KMS-11 (cell line): ENCODE results near the gene ALDH3B1.
"Not testable (repeated sequence)": the region's sequence is repeated elsewhere in the genome, so short reads cannot be mapped to it uniquely, and the experiment has no call there.

Experiments
- H2AFZ ChIP-seq: fragments of 200-600 bp; sonication (generic); 2 replicates; pipeline ENCODE4 v1.6.1; 2016; ENCODE audit warnings: antibody characterized with exemption, mixed run types, low read depth
- H3K27ac ChIP-seq: fragments of 200-600 bp; sonication (generic); 2 replicates; pipeline ENCODE4 v1.6.1; 2016; ENCODE audit warnings: mild to moderate bottlenecking, mixed run types
- H3K27me3 ChIP-seq: fragments of 200-600 bp; sonication (generic); 2 replicates; pipeline ENCODE4 v1.6.1; 2017; ENCODE audit warnings: mild to moderate bottlenecking, low read depth, mixed run types, moderate library complexity; ENCODE audit not compliant: insufficient read depth
- H3K36me3 ChIP-seq: fragments of 200-600 bp; sonication (generic); 2 replicates; pipeline ENCODE4 v1.6.1; 2017; ENCODE audit warnings: mild to moderate bottlenecking, mixed run types; ENCODE audit not compliant: insufficient read depth
- H3K4me1 ChIP-seq: fragments of 200-600 bp; sonication (generic); 2 replicates; pipeline ENCODE4 v1.6.1; 2016; ENCODE audit warnings: mild to moderate bottlenecking, low read depth, mixed run types; ENCODE audit not compliant: poor library complexity, severe bottlenecking
- H3K4me2 ChIP-seq: fragments of 200-600 bp; sonication (generic); 2 replicates; pipeline ENCODE4 v1.7.0; 2016; ENCODE audit warnings: mild to moderate bottlenecking, mixed run types
- H3K4me3 ChIP-seq: fragments of 200-600 bp; sonication (generic); IDR thresholded peaks from 2 replicates; pipeline ENCODE4 v1.6.1; 2017; ENCODE audit warnings: low read depth, low read length, mixed read lengths; ENCODE audit not compliant: insufficient read depth
- H3K79me2 ChIP-seq: fragments of 200-600 bp; sonication (generic); 2 replicates; pipeline ENCODE4 v1.6.1; 2016; ENCODE audit warnings: low read depth, mixed run types; ENCODE audit not compliant: insufficient read depth
- H3K9ac ChIP-seq: fragments of 200-600 bp; sonication (generic); 2 replicates; pipeline ENCODE4 v1.6.1; 2016; ENCODE audit warnings: mild to moderate bottlenecking, mixed run types
- H4K20me1 ChIP-seq: fragments of 200-600 bp; sonication (generic); 2 replicates; pipeline ENCODE4 v1.6.1; 2016; ENCODE audit warnings: mild to moderate bottlenecking, mixed run types; ENCODE audit not compliant: insufficient read depth
- CTCF ChIP-seq: fragments of 200-600 bp; sonication (generic); conservative IDR thresholded peaks from 2 replicates; pipeline ENCODE4 v1.6.1; 2017; ENCODE audit warnings: low read depth, mild to moderate bottlenecking, antibody characterized with exemption, low read length, moderate library complexity, mixed read lengths

Gene ALDH3B1, protein sequence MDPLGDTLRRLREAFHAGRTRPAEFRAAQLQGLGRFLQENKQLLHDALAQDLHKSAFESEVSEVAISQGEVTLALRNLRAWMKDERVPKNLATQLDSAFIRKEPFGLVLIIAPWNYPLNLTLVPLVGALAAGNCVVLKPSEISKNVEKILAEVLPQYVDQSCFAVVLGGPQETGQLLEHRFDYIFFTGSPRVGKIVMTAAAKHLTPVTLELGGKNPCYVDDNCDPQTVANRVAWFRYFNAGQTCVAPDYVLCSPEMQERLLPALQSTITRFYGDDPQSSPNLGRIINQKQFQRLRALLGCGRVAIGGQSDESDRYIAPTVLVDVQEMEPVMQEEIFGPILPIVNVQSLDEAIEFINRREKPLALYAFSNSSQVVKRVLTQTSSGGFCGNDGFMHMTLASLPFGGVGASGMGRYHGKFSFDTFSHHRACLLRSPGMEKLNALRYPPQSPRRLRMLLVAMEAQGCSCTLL

DNA sequence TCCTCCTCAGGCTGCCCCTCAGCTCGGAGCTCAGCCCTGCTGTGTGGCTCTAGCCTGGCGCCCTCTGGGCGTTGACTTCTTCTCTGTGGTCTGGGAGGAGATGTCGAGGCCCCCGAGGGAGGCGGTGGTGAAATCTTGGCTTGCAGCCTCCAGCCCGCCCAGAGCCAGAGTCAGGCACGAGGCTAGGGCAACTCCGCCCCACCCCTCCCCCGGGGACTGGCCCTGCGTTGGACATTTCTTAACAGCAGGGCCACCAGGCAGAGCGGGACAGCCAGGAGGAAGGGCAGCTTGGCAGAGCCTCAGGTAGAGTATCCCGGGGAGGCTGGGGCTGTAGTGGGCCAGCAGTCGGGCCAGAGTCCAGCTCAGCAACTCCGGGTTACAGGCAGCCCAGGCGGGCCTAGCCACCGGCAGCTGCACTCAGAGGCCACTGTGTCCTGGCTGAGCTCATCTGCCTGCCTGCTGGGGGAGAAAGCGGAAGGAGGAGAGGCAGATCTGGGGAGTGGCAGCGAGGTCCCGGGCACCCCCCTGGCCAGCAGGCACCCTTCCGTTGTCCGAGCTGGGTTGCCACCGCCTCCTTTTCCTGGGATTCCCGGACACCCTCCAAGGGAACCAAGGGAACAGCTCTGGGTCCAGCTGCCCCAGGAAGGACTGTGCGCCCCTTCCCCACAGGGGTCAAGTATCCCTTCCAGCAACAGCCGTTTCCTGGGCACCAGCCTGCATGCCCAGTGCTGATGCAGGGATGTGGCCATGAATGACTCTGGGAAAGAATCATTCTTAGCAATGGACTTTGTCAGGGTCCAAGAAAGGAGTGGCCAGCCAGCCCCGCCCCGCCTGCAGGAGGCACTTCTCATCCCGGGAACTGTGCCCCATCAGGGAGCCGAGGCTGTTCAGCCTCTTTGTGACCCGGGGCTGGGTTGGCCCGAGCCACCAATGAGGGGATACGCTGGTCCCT, at the start of gene ALDH3B1:
TSS of gene ALDH3B1 (plus strand) at position 238 of the 952 bp plus-strand sequence. CDS start 4,971 bp downstream, outside the sequence.
- Histone ChIP-seq H3K9ac (peak within 1 kb of the TSS; percentile 84), H3K4me1 (peaks cover 78% of the 10 kb centered on the region), H3K36me3 (no peaks in the 10 kb centered on the region), H3K27me3 (no peaks in the 10 kb centered on the region), H3K27ac (peak within 1 kb of the TSS; percentile 92), H3K4me2 (peak within 1 kb of the TSS; percentile 97), H3K4me3 (no peak within 1 kb of the TSS), H3K79me2 (no peaks in the 10 kb centered on the region), H2AFZ (peak within 1 kb of the TSS; percentile 73), H4K20me1 (no peaks in the 10 kb centered on the region)
- no peak; the same call in 1 of the 2 replicates for TF ChIP-seq CTCF

DNA sequence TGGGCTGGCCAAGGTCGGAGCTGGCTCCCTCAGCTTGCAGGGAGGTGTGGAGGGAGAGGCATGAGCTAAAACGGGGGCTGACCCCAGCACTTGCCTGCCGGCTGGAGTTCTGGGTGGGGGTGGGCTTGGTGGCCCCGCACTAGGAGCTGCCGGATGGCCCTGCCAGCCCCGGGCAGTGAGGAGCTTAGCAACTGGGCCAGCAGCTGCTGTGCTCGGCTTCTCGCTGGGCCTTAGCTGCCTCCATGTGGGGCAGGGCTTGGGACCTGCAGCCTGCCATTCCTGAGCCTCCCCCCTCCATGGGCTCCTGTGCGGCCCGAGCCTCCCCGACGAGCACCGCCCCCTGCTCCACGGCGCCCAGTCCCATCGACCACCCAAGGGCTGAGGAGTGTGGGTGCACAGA, 46.9 kb upstream of the ALDH3B1 start:
- H3K9ac ChIP-seq, H3K79me2 ChIP-seq, H2AFZ ChIP-seq, H3K36me3 ChIP-seq, H3K4me1 ChIP-seq, H3K4me2 ChIP-seq, H3K27me3 ChIP-seq, H3K27ac ChIP-seq, H4K20me1 ChIP-seq, H3K4me3 ChIP-seq: not testable (repeated sequence)

DNA sequence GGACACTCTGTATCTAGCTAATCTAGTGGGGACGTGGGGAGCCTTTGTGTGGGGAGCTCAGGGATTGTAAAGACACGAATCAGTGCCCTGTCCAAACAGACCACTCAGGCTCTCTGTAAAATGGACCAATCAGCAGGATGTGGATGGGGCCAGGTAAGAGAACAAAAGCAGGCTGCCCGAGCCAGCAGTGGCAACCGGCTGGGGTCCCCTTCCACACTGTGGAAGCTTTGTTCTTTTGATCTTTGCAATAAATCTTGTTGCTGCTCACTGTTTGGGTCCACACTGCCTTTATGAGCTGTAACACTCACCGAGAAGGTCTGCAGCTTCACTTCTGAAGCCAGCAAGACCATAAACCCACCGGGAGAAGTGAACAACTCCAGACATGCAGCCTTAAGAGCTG, 46.2 kb upstream of the ALDH3B1 start:
- not testable (repeated sequence) for H2AFZ ChIP-seq, H3K4me2 ChIP-seq, H4K20me1 ChIP-seq, H3K36me3 ChIP-seq, H3K4me3 ChIP-seq, H3K27me3 ChIP-seq, H3K27ac ChIP-seq, H3K4me1 ChIP-seq, H3K9ac ChIP-seq, H3K79me2 ChIP-seq

GRCh38 chr11:67964746-67965145, 45.4 kb upstream of the ALDH3B1 start:
- not testable (repeated sequence) for H3K79me2 ChIP-seq, H4K20me1 ChIP-seq, H3K36me3 ChIP-seq, H3K4me1 ChIP-seq, H3K4me3 ChIP-seq, H3K4me2 ChIP-seq, H2AFZ ChIP-seq, H3K27ac ChIP-seq, H3K9ac ChIP-seq, H3K27me3 ChIP-seq

GRCh38 chr11:67965830-67966348, 44.2 kb upstream of the ALDH3B1 start:
- H2AFZ ChIP-seq, H3K4me2 ChIP-seq, H3K9ac ChIP-seq, H3K4me3 ChIP-seq, H3K27ac ChIP-seq, H3K4me1 ChIP-seq, H3K36me3 ChIP-seq, H3K27me3 ChIP-seq, H3K79me2 ChIP-seq, H4K20me1 ChIP-seq: not testable (repeated sequence)

GRCh38 chr11:67974746-67975145, 35.4 kb upstream of the ALDH3B1 start:
- not testable (repeated sequence) for H3K27me3 ChIP-seq, H3K4me1 ChIP-seq, H3K4me2 ChIP-seq, H4K20me1 ChIP-seq, H3K4me3 ChIP-seq, H3K27ac ChIP-seq, H2AFZ ChIP-seq, H3K79me2 ChIP-seq, H3K36me3 ChIP-seq, H3K9ac ChIP-seq

DNA sequence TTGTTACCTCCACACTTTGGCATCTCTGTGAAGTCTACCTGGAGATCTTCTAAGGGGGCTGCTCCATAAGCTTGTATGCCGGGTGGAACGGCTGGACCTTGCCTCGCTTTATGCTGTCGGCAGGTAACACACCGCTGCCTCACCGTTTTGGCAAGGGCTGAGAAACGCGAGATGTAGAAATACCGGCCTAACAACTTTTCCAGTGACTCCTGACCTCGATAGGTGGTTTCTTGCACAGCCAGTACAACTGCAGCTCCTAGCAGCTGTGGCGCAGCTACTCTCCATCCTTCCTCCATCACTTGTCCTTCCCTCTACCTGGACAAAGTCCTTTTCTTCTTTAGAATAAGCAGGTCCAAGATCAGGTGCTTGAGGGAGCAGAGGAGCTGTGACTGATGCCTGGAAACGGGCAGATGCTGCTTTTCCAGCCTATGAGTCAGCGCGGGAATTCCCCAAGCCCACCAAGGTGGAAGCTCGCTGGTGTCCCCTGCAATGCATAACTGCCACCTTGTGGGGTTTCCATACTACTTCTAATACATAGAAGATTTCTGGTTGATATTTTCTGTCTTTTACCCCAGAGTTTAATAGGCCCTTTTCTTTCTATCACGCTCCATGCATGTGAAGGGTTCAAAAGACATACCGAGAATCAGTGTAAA, 31.2 kb upstream of the ALDH3B1 start:
- H4K20me1 ChIP-seq, H3K9ac ChIP-seq, H3K4me3 ChIP-seq, H3K4me2 ChIP-seq, H3K79me2 ChIP-seq, H2AFZ ChIP-seq, H3K27me3 ChIP-seq, H3K4me1 ChIP-seq, H3K27ac ChIP-seq, H3K36me3 ChIP-seq: not testable (repeated sequence)

DNA sequence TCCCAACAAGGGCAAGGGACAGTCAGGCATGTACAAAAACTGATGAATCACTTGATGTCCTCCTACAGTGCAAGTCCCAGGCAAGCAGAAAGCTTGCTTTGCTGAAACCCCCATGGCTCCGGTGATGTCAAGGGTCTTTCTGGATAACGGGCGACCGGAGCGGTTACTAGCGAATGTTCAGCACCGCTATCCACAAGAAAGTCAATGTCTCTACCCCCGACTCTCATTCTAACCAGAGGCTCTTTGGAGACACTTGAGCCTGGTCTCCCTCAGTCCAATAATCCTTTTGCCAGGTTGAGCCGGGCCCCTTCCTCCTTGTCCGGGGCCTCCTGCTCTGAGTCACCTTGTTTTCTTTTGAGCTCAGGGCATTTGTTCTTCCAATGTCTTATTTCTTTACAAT, 28.9 kb upstream of the ALDH3B1 start:
- not testable (repeated sequence) for H4K20me1 ChIP-seq, H3K4me3 ChIP-seq, H3K4me2 ChIP-seq, H3K4me1 ChIP-seq, H3K36me3 ChIP-seq, H3K9ac ChIP-seq, H3K27me3 ChIP-seq, H3K27ac ChIP-seq, H2AFZ ChIP-seq, H3K79me2 ChIP-seq
